Mesenteric fat pad (tissue), 1 donor: ENCODE data around the gene WDR46. TPM values are rescaled to one million over a fixed set of nuclear protein-coding genes. Genes with fewer than 3 reads are reported as not detected.
"Not testable (repeated sequence)": the region's sequence is repeated elsewhere in the genome, so short reads cannot be mapped to it uniquely, and the experiment has no call there.

Experiments used
- DNase-seq: peaks from one replicate; pipeline ENCODE4 v3.0.0-alpha.2; 2020; ENCODE audit warnings: low spot score
- total RNA-seq: library from RNA; stranded (reverse); fragmentation: NEBNext Ultra II Directional; extraction: Animal tissue kit (Norgen Biotek cat#: 25700); gene quantifications from one replicate; pipeline ENCODE4 v1.2.1, GENCODE V29; 2021
- donor health status: DM: yes; HTN: yes; CAD: no.

Gene WDR46
- total RNA-seq, 1 donor from 2014 or later, result 48.9 TPM

DNA sequence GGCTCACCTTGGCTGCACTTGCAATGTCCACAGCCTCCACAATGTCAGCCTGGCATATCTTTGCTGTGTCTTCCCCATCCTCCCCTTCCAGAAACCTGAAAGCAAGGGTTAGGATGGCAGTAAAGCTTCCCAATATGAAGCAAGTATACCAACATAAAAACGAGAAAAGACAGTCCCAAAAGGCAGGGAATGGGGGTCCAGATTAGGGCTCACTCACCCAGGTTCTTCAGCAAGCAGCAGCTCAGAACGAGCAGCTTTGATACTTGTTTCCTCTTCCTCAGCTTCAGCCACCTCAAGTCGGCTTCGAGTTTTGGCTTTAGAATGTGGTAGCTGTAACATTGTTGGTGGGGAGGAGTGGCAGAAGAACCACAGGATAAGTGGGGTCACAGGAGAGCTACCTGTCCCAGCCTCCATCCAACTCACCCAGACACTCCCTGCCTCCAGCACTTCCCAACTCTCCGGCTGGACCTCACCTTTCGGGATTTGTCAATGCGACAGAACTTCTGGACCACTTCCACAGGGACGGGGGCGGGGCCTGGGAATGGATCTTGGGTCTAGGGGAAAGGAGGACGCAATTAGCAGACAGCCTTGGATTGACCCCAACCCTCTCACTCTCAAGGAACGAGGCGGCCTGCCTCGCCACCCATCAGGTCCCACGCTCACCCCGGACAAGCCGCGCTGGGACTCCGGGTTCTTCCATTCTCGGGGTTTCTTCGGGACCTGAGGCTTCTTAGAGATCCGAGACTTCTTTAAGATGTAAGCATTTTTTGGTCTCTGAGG is 708 bp downstream of the WDR46 start:
- peak; percentile 89 for DNase-seq

DNA sequence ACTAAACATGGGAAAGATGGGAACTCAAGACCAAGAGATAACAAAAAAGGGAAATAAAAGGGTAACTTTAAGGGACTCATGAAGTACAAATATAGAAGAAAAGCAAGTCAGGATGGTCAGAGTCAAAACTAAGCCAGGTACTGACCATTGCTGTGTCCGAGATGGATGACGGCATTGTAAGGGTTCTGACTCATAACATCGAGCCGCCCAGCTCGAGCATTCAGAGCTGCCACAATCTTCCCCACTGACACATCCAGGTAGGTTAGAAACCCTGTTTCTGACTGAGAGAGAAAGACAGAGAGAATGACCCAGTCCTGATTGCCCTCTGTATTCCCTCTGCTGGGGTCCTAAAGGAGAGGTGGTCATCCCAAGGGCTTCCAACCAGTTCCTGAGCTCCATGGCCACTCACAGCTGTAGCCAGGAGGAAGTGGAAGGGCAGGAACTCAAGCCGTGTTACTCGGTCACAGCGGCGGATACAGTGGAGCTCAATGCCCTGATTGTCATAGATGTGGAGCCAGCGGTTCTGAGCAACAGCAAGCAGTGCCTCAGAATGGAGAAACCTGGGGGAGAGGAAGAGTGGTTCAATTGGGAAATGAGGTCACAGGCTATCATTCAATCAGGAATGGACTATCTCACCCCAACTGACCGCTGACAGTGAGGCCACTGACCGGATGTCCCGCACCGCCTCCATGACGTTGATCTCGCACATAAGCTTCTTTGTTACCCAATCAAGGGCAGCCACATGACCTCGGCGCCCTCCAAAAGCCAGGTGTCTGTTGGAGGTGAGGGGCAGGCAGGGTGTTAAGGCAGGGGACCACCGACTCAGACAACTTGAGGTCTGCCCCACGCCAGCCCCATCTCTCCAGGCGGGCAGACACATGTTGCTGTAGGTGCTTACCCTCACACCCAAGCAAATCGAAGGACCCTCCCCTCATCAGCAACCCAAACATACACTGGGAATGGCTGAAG is 1.8 kb downstream of the WDR46 start:
- DNase-seq, result peak; percentile 78

DNA sequence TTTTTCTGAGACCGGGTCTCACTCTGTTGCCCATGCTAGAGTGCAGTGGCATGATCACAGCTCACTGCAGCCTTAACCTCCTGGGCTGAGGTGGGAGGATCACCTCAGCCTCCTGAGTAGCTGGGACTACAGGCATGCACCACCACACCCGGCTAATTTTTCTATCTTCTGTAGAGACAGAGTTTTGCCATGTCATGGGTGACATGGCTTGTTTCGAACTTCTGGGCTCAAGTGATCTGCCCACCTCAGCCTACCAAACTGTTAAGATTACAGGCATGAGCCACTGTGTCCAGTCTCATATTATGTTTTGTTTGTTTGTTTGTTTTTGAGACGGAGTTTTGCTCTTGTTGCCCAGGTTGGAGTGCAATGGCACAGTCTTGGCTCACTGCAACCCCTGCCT is 3.8 kb downstream of the WDR46 start:
- DNase-seq, result not testable (repeated sequence)

DNA sequence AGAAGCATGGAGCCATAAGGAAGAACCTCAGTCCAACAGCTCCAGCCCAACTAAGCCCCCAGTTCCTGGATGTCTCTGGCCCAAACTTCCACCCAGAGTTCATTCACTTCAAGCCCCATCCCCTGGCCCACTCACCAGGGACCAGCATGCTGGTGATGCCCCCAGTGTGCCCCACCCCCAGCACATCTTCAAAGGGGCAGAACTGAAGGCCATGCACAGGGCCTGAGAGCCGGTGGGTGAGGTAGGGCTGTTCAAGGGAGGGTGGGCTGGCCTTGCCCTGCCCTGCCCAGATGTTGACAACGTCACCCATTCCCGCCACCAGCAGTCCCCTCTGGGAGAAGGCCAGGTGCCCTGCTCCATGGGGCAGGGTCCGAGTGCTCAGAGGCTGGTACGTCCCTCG is 8.5 kb downstream of the WDR46 start:
- DNase-seq, result peak; percentile 82

DNA sequence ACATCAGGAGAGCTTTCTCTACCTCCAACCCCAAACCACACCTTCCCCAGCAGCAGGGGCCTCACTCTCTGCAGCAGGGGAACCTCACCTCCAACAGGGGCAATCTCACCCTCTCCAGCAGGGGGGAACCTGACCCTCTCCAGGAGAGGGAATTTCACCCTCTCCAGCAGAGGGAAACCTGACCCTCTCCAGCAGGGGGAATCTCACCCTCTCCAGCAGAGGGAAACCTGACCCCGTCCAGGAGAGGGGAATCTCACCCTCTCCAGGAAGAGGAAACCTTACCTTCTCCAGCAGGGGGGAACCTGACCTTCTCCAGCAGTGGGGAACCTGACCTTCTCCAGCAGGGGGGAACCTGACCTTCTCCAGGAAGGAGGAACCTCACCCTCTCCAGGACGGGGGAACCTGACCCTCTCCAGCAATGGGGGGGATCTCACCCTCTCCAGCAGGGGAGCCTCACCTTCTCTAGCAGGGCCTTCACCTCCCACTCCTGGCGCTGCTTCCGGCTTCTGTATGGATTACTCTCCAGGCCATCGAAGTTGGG is 9.0 kb downstream of the WDR46 start:
- DNase-seq, result no peak

DNA sequence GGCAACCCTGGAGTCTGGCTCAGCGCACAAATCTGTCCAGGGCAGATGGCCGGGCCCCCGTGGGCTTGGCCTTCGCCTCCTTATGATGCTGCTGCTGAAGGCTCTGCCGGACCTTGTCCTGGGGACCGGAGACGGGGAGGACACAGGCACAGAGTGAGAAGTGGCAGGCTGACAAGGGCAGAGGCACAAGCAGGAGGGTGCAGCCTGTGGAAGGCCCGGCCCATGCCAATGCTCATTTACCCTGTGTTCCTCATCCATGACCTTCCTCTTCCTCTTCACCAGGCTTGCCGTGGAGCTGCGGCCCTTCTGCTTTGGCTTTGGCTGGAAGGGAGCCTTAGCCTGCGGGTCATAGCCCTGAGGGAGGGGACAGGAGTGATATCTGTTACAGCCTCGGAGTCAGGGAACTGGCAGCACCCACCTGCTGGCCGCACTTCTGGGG is 9.8 kb downstream of the WDR46 start:
- peak; percentile 86 for DNase-seq

DNA sequence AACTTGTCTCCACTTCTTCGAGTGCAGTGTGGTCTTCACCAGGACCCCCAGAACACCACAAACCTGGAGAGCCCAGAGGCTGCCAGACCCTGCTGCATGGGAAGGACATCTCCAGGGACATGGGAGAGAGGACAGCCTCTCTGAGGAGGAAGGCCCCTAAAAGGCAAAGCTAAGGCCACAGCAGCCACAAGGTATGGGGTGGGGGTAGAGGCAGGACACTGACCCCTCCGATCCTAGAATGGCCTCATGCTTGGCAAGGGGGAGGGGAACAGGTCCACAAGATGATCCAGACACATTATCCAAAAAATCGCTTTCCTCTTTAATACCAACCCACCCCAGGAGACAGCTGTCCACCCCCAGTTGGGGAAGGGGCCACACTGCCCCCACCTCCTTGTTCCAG is 10.2 kb downstream of the WDR46 start:
- DNase-seq, result no peak

DNA sequence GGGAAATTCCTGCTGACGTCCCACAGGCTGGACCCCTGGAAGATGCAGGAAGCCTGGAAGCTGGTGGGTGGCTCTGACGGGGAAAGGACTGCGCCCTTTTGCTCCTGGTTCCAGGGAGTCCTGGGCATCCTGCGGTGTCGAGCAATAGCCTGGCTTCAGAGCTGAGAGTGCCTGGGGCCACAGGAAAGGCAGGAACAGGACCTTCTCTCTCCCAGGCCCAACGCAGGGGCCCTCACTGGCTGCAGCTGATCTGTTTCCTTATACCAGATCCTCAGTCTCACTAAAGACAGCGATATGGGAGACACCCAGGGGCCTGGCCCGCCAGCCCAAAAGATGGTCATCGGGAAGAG is 10.7 kb downstream of the WDR46 start:
- no peak for DNase-seq

DNA sequence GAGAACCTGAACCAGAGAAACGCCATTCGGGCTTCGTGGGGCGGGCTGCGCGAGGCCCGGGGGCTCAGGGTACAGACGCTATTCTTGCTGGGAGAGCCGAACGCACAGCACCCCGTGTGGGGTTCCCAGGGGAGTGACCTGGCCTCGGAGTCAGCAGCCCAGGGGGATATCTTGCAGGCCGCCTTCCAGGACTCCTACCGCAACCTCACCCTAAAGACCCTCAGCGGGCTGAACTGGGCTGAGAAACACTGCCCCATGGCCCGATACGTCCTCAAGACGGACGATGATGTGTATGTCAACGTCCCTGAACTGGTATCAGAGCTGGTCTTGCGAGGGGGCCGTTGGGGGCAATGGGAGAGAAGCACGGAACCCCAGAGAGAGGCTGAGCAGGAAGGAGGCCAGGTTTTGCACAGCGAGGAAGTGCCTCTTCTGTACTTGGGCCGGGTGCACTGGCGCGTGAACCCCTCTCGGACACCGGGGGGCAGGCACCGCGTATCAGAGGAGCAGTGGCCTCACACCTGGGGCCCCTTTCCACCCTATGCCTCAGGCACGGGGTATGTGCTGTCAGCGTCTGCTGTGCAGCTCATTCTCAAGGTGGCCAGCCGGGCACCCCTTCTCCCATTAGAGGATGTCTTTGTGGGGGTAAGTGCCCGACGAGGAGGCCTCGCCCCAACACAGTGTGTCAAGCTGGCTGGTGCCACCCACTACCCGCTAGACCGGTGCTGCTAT is 11.2 kb downstream of the WDR46 start:
- DNase-seq, result no peak

DNA sequence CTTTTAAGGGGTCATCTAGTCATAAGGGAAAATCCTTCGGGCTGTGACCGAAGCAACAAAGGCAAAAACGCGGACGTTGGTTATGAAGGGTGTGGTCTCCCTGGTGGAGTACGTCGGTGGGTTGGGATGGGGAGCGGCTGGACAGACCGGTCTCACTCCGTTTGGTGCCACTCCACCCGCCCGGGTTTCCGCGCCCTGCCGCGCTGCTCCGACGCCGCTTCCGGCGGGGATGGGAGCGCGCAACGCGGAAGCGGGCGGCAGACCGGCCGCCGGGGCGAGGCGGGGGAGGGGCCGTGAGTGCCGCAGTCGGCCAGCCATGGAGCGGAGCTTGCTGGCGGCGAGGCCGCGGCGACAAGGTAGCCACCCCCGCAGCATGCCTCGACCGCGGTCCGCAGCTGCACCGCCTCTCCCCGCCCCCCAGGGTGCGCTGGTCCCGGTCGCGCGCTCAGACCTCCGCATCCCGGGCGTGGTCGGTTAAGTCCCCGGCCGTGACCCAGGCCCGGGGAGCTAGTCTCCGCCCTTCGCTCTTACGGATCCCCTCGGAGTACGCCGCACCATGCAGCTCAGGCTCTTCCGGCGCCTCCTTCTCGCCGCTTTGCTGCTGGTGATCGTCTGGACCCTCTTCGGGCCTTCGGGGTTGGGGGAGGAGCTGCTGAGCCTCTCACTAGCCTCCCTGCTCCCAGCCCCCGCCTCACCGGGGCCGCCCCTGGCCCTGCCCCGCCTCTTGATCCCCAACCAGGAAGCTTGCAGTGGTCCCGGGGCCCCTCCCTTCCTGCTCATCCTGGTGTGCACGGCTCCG is 12.0 kb downstream of the WDR46 start, which contains the start of gene B3GALT4:
TSS of gene B3GALT4 (plus strand) at position 260 of the 799 bp plus-strand sequence. CDS start at position 557, 297 bp downstream.
- peak; percentile 94 for DNase-seq

DNA sequence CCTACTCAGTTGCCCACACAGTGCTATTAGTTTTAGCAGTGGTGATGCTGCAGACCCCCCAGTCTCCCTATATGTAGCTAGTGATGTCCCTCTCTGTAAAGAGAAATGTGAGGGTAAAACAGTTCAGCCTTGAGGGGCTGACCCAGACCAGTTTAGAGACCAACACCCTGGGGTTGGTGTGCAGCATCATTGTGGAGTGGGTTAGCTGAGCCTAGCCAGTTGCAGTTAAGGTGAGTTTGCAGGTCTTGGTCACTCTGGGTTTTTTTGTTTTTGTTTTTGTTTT is 12.5 kb downstream of the WDR46 start:
- no peak for DNase-seq

DNA sequence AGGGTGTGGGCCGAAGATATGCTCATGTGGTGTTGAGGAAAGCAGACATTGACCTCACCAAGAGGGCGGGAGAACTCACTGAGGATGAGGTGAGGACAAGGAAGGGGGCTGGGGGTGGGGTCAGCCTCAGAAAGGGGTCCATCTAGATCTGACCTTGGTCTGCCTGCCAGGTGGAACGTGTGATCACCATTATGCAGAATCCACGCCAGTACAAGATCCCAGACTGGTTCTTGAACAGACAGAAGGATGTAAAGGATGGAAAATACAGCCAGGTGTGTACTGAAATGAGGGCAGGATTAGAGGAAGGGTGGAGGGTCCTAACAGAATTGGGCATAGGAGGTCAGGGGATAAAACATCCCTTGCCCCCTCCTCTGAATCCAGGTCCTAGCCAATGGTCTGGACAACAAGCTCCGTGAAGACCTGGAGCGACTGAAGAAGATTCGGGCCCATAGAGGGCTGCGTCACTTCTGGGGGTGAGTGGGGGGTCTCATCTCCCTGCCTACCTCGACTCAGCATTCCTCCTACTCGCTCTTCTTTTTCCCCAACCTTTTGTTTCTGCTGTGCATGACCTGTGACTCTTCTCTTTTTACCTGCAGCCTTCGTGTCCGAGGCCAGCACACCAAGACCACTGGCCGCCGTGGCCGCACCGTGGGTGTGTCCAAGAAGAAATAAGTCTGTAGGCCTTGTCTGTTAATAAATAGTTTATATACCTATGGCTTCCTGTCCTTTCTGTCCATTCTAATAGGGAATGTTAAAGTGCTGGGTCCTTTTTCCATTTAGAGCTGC is 13.1 kb downstream of the WDR46 start:
- not testable (repeated sequence) for DNase-seq

DNA sequence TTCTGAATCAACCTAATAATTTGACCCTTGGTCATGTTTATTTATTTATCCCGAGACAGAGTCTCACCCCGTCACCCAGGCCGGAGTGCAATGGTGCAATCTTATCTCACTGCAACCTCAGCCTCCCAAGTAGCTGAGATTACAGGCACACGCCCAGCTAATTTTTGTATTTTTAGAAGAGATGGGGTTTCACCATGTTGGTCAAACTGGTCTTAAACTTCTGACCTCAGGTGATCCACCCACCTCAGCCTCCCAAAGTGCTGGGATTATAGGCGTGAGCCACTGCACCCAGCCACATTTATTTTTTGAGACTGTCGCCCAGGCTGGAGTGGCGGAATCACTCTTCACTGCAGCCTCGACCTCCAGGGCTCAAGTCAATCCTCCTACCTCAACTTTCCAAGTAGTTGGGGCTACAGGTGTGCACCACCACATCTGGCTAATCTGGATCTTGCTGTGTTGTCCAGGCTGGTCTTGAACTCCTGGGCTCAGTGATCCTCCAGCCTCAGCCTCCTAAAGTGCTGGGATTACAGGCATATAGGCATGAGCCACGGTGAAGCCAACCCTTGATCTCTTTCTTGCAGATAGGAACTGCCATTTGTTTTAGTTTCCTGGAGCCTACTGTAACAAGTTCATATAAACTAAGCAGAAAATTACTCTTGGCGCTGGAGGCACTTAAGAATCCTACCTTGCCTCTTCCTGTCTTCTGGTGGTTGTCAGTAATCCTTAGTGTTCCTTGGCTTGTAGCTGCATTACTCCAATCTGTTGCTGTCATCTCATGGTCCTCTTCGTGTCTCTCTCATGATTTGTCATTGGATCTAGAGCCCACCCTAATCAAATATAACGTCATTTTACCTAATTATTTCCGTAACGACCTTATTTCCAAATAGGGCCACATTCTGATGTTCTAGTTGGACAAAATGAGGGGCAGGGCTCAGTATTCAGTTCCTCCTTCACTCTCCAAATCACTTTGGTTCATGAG is 14.8 kb downstream of the WDR46 start:
- no peak for DNase-seq

DNA sequence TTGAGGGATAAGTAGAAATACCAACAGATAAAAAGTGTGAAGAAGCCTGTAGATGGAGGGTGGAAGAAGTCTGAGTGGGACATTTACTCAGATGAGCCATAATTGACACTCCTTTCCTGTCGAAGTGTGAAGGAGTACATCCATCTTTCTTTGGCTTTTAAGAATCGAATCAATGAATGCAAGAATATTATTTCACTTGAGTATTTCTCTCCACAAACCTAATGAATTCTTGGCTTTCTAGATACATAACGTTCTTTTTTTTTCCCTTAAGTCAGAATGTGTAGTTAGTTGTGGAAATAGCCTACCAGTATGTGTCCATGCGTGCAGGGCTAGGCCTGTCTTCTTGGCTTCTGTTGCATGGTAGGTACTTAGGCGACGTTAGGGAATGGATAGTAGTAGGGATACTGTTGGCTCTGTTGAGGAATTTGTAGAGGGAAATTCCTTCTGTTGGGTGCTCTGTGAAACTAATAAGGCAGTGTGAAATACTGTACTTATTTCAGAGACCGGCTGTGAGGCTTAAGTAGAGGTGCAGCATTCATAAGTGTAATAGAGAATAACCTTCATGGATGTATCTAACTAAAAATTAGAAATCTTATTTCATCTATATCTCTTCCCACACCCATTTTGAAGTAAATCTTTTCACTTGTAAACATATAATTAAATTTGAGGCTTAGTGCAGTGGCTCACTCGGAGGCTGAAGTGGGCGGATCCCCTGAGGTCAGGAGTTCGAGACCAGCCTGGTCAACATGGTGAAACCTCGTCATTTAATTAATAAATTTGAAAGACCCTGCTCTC is 15.7 kb downstream of the WDR46 start:
- no peak for DNase-seq

DNA sequence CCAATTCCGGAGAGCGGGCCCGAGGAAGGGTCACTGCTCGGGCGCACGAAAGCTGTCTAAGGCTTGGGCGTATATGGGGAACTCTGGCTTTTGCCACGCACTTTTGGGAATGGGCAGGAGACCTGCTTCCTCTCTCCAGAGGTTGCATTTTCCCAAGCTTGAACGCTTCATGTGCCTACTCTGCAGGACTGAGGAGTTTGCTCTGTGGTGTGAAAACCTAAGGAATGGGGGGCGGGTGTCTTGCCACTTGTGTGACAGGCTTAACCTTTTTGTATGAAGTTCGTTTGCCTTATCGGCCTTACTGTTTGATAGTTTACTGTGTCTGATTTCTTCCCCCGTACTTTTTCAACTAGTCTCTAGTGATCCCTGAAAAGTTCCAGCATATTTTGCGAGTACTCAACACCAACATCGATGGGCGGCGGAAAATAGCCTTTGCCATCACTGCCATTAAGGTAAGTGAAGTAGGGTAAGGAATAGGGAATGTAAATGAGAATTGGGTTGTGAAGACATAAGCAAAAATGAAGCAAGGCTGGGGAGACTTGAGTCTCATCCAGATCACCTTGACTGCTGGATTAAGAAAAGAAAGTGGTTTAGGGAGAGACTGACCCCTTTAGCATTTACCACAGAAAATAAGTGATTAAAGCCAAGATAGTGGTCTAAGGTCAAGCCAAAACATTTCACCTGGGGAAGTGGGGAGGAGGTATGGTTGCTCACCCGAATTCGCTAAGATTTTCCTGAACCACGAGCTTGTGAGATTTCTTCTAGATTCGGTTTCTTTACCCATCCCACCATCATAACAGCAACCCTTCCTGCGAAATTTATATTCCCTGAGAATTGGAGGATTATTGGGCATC is 16.5 kb downstream of the WDR46 start:
- no peak for DNase-seq

DNA sequence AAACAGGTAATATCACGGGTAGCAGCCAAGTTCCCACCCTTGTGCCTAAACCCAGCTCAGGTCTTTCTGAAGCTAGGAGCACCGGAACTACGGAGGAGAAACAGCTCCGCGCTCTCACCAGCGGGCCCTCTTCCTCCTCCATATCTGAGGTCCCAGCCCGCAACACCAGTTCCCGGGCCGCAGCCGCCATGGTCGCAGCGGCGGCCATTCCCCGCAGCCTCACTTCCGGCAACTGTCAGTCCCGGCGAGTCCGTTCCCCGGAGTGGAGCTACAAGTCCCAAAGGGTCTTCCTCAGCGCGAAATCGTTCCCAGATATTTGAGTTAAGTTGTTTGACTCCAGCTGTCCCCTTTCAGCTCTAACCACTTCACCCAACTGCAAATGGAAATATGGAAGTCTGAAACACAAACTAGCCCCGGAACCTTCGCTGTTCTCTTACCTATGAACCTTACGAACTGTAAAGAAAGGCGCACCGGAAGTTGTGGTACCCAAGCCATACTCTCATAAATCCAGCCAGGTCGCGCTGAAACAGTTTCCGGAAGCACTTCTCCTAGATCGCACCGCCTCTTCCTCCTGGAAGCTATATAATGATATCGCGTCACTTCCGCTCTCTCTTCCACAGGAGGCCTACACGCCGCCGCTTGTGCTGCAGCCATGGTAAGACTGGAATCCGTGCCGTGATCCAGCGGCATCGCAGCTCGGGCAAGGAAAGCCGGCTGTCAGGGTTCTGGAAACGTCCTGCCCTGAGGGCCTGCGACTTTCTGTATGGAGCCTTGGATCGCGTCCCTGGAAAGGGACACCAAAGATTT is 17.4 kb downstream of the WDR46 start, which contains the start of the genes RPS18 and VPS52:
TSS of gene RPS18 (plus strand) at position 608 of the 807 bp plus-strand sequence. CDS start at position 653, 45 bp downstream.
TSS of gene VPS52 (minus strand) at position 409 of the 807 bp plus-strand sequence. CDS start at position 208, 201 bp downstream.
- DNase-seq, result peak; percentile 94
